Kidney epithelial cell (primary cell): ENCODE data around the gene ZBTB16. TPM values are rescaled to one million over a fixed set of nuclear protein-coding genes. Genes with fewer than 3 reads are reported as not detected.

Experiments used
- DNase-seq: peaks from one replicate; pipeline ENCODE4 v3.0.0-alpha.2; 2010; ENCODE audit warnings: low read depth
- H3K27me3 ChIP-seq: 2 replicates; pipeline ENCODE4 v1.6.0; 2011; ENCODE audit warnings: low read length; ENCODE audit not compliant: control insufficient read depth, insufficient read depth
- H3K36me3 ChIP-seq: 2 replicates; pipeline ENCODE4 v1.5.1; 2011; ENCODE audit warnings: low read length; ENCODE audit not compliant: control insufficient read depth, insufficient read depth
- H3K4me3 ChIP-seq: 2 replicates; pipeline ENCODE4 v1.5.1; 2011; ENCODE audit warnings: low read depth, mild to moderate bottlenecking, control low read depth, low read length
- total RNA-seq: library from RNA; depleted of rRNA; stranded (reverse); fragments of >200 nt; gene quantifications from 2 replicates; pipeline ENCODE4 v1.2.3, GENCODE V29; 2015
- TF ChIP-seq, protein P1 (sequence below): IDR thresholded peaks from 2 replicates; pipeline ENCODE4 v1.5.1; 2011; ENCODE audit warnings: mild to moderate bottlenecking, moderate library complexity, low read length, control low read depth, inconsistent platforms; ENCODE audit not compliant: insufficient read depth, poor library complexity, severe bottlenecking

The ZBTB16 gene
- total RNA-seq, 1 donor from 2014 or later = 0.08 TPM

DNA sequence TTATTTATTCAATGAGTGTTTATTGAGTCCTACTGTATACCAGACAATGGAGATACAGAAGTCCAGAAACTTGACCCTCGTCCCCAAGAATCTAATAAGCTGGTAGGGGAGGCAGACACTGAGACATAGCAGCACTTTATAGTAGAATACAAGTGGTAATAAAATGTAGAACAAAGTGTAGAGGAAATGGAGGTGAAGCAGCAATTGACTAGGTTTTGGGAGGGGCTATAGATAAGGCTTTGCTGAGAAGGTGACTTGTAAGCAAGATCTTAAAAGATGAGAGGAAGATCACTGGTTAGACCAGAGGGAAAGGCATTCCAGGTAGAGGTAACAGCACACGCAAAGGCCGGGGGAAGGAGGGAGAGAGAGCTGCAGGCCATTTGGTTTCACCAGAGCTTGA is 57.3 kb downstream of the ZBTB16 start:
- H3K36me3 ChIP-seq = no peaks in the 10 kb centered on the region
- H3K4me3 ChIP-seq = no peak overlapping the region
- TF ChIP-seq, protein P1, sequence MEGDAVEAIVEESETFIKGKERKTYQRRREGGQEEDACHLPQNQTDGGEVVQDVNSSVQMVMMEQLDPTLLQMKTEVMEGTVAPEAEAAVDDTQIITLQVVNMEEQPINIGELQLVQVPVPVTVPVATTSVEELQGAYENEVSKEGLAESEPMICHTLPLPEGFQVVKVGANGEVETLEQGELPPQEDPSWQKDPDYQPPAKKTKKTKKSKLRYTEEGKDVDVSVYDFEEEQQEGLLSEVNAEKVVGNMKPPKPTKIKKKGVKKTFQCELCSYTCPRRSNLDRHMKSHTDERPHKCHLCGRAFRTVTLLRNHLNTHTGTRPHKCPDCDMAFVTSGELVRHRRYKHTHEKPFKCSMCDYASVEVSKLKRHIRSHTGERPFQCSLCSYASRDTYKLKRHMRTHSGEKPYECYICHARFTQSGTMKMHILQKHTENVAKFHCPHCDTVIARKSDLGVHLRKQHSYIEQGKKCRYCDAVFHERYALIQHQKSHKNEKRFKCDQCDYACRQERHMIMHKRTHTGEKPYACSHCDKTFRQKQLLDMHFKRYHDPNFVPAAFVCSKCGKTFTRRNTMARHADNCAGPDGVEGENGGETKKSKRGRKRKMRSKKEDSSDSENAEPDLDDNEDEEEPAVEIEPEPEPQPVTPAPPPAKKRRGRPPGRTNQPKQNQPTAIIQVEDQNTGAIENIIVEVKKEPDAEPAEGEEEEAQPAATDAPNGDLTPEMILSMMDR = no peak
- no peak for DNase-seq
- H3K27me3 ChIP-seq = peaks cover 23% of the 10 kb centered on the region

DNA sequence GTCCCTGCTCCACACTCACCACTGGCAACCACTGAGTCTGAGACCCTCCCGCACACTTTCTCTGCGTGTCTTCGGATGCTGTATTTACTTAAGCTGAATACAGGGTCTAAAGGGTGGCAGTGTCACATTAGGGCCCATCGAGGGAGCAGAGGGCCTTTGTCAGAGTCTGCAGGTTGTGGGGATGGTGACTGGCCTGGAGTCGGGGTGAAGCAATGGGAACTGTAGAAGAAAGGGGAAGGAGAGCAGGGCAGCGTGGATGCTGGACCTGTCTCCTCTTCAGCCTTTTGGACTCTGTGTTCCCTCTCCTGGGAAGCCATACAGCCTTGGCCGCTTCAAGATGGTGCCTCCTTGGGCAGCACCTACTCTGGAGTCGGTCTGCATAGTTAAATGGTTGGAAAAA is 61.1 kb downstream of the ZBTB16 start:
- TF ChIP-seq, protein P1 = no peak
- DNase-seq = no peak
- no peak overlapping the region for H3K4me3 ChIP-seq
- no peaks in the 10 kb centered on the region for H3K36me3 ChIP-seq
- H3K27me3 ChIP-seq = peaks cover 24% of the 10 kb centered on the region

DNA sequence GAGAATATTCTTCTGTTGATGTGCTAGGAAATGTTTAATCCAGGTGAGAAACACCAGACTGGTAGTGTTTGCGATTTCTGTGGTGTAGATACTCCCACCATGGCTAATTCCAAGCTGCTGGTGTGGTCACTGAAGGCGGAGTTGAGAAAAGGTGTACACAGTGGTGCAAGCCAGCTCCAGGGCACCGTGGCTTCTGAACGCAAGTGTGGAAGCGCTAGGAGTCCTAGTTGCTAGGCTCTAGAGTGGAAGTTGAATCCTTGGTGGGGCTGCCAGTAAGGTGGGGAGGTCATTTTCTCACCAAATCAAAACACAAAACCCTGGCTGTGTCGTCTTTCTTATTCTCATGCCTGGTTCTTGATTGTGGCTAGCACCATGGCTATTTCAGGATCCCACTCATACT is 61.6 kb downstream of the ZBTB16 start:
- DNase-seq = no peak
- TF ChIP-seq, protein P1 = no peak
- Histone ChIP-seq H3K4me3 (no peak overlapping the region), H3K27me3 (peaks cover 20% of the 10 kb centered on the region), H3K36me3 (no peaks in the 10 kb centered on the region)

DNA sequence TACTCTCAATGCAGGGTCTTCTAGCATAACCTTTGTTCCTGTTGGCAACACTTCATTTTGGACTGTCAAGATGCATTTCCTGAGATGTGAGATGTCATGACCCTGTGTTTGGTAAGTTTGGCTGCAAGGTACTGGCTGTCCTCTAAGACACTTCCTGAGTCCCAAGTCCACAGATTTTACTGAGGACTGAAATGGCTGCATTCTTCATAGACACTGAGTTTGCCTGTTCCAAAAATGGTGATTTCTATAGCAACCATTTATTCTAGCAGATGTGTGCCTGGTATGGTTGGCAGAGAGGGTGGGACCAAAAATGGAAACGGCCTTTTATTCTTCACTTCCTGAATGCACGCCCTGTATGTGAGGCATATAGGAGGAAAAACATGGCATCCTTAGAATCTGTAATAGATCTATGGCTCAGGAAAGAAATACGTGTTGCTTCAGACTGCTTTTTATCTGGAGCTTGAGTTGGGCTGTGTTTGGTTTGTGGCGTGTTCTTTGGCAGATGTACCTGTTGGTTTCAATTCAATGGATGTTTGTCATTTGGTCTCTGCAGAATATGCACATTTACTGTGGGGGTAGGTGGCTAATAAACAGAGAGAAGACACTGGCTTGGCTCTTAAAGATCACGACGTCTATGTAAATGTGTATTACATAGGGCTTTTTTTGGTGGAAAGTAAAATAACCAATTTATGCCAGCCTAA is 62.4 kb downstream of the ZBTB16 start:
- TF ChIP-seq, protein P1 = no peak
- Histone ChIP-seq H3K27me3 (peaks cover 18% of the 10 kb centered on the region), H3K4me3 (no peak overlapping the region), H3K36me3 (no peaks in the 10 kb centered on the region)
- DNase-seq = no peak

DNA sequence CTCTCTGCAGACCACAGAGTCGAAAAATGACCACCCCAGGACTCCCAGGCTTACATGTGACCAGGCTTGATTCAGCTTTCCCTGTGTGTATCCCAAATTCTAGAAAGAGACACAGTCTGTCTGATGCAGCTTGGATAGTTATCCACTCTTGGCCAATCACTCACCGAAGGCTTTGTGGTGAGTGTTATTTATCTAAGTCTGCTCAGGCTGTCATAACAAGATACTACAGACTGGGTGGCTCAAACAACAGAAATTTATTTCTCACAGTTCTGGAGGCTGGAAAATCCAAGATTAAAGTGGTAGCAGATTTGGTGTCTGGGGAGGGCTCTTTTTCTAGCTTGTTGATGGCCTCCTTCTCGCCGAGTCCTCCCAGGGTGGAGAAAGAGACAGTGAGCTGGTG is 63.2 kb downstream of the ZBTB16 start:
- no peak for DNase-seq
- peaks cover 17% of the 10 kb centered on the region for H3K27me3 ChIP-seq
- TF ChIP-seq, protein P1 = no peak
- no peak overlapping the region for H3K4me3 ChIP-seq
- no peaks in the 10 kb centered on the region for H3K36me3 ChIP-seq

DNA sequence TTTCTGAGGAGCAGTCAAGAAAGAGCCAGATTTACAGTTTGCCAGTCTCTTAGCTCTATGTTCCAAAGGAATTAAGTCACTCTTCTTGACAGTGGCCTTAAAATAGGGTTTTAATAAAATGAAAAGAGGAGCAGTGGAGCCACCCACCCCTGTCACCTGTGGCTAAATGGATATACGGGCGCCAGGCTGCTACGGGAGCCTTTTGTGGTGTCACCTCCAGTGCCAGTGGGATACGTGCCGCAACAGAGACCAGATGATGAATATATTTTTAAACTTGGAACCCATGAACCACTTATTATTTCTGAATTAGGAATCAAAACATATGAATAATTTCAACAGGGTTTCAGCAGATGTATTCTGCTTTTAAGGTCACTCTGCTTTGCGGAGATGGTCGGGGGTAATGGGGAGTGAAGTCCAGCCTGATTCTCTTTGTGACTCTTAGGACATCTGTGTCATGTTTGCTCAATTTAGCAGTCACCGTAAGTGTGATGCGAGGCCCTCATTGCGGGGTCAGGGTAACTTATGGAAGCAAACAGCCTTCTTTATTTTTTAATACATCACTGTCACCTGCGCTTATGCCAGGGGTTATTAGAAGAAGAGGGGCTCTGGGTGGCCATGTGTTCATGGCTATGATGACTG is 64.3 kb downstream of the ZBTB16 start:
- DNase-seq = no peak
- Histone ChIP-seq H3K27me3 (peaks cover 24% of the 10 kb centered on the region), H3K4me3 (no peak overlapping the region), H3K36me3 (no peaks in the 10 kb centered on the region)
- TF ChIP-seq, protein P1 = no peak
